CD4-positive, alpha-beta T cell (primary cell): Measurements from ENCODE around the gene TIGD4. TPM values are rescaled to one million over a fixed set of nuclear protein-coding genes. Genes with fewer than 3 reads are reported as not detected.

ENCODE experiments used
- ATAC-seq: fragments of 200-7000 bp; cut with Tn5 transposase; one replicate; pipeline ENCODE4 v1.10.0; 2022; ENCODE audit warnings: mild to moderate bottlenecking; ENCODE audit not compliant: poor library complexity
- CTCF ChIA-PET: fragments of 350-600 bp; sonication (Branson Sonifier 250); formaldehyde crosslinking; loops from one replicate; lab custom pipeline; 2021; ENCODE audit warnings: antibody characterized with exemption, inconsistent platforms; lab: Charles Lee
- POLR2A ChIA-PET: fragments of 350-600 bp; sonication (Branson Sonifier 250); formaldehyde crosslinking; loops from one replicate; lab custom pipeline; 2021; ENCODE audit warnings: antibody characterized with exemption, inconsistent platforms; lab: Charles Lee
- DNase-seq, 14 experiments: peaks; one replicate each; pipeline ENCODE4 v3.0.0-alpha.2; 2013 to 2020; ENCODE audit warnings: mixed read lengths in 2 of 14
- H3K27ac ChIP-seq, 2 donors: one replicate each; pipeline versions ENCODE4 v1.5.1 to v1.7.0; 2013; ENCODE audit warnings: low read length in 2 of 2, low read depth in 1 of 2, mild to moderate bottlenecking in 1 of 2
- H3K27me3 ChIP-seq, 2 experiments: 1 replicate in 1 of 2; 2 replicates in 1 of 2; pipeline versions ENCODE4 v1.6.1 to v1.7.0; 2013; ENCODE audit warnings: low read length in 2 of 2, control low read depth in 1 of 2, mild to moderate bottlenecking in 1 of 2, moderate library complexity in 1 of 2; ENCODE audit not compliant: insufficient read depth in 2 of 2, control insufficient read depth in 1 of 2
- H3K36me3 ChIP-seq: one replicate; pipeline ENCODE4 v1.6.1; 2013; ENCODE audit warnings: low read length, control low read depth; ENCODE audit not compliant: insufficient read depth
- H3K4me1 ChIP-seq: one replicate; pipeline ENCODE4 v1.6.1; 2013; ENCODE audit warnings: low read length, control low read depth; ENCODE audit not compliant: insufficient read depth
- H3K4me3 ChIP-seq: one replicate; pipeline ENCODE4 v1.5.1; 2013; ENCODE audit warnings: mild to moderate bottlenecking, low read length, moderate library complexity
- H3K9me3 ChIP-seq, 2 experiments: 1 replicate in 1 of 2; 2 replicates in 1 of 2; pipeline versions ENCODE4 v1.6.1 to v1.7.0; 2013; ENCODE audit warnings: low read length in 2 of 2, mild to moderate bottlenecking in 2 of 2, control low read depth in 1 of 2, moderate library complexity in 1 of 2; ENCODE audit not compliant: control insufficient read depth in 1 of 2, insufficient read depth in 1 of 2
- H3K27ac Mint-ChIP-seq: one replicate; pipeline ENCODE4 v1.8.0; 2020; ENCODE audit warnings: mixed read lengths
- H3K27me3 Mint-ChIP-seq: one replicate; pipeline ENCODE4 v1.8.0; 2021; ENCODE audit warnings: mixed read lengths
- H3K36me3 Mint-ChIP-seq: one replicate; pipeline ENCODE4 v1.8.0; 2021; ENCODE audit warnings: low read depth, mixed read lengths
- H3K4me1 Mint-ChIP-seq: one replicate; pipeline ENCODE4 v1.8.0; 2021; ENCODE audit warnings: low read depth, mixed read lengths
- H3K4me3 Mint-ChIP-seq: one replicate; pipeline ENCODE4 v1.8.0; 2020; ENCODE audit warnings: mild to moderate bottlenecking, mixed read lengths
- H3K9me3 Mint-ChIP-seq: one replicate; pipeline ENCODE4 v1.8.0; 2020; ENCODE audit warnings: mixed read lengths
- intact Hi-C, 2 experiments: fragments of 100-400 bp; cut with DNase I in 1 of 2; cut with micrococcal nuclease in 1 of 2; formaldehyde crosslinking; loops; one replicate each; pipeline versions ENCODE4 v1.15.1 to v1.9.0; 2023 to 2025; cut with DNase I, micrococcal nuclease
- total RNA-seq, 174 experiments: library from RNA in 2 of 174; stranded (reverse) in 2 of 174; gene quantifications; one replicate each; pipeline ENCODE4 v1.2.3 and lab custom pipeline; 2021 to 2026
- TF ChIP-seq, protein P1 (sequence below): fragments of 200-600 bp; IDR thresholded peaks from one replicate; pipeline ENCODE4 v1.8.0; 2022; ENCODE audit warnings: antibody characterized with exemption, mild to moderate bottlenecking

The TIGD4 gene
- total RNA-seq, 2 experiments from 2014 or later, result 0.22 TPM; not detected in 1

GRCh38 chr4:152815078-152815477 lies 35.5 kb upstream of the TIGD4 start:
- ChIA-PET CTCF (no interaction called here), POLR2A (no interaction called here)
- Mint-ChIP-seq H3K27ac (no peak overlapping the region), H3K27me3 (no peaks in the 10 kb centered on the region), H3K9me3 (peaks cover 30% of the 10 kb centered on the region), H3K4me3 (no peak overlapping the region), H3K36me3 (peaks cover 89% of the 10 kb centered on the region), H3K4me1 (peaks cover 24% of the 10 kb centered on the region)
- DNase-seq (no peak), ATAC-seq (no peak)
- H3K9me3 ChIP-seq, result peaks cover 16 to 25% of the 10 kb centered on the region in 2 experiments
- peaks cover 4% of the 10 kb centered on the region for H3K36me3 ChIP-seq
- intact Hi-C loops, result no loop called here
- H3K27ac ChIP-seq, result no peak overlapping the region
- no peaks in the 10 kb centered on the region for H3K4me1 ChIP-seq
- TF ChIP-seq, protein P1, sequence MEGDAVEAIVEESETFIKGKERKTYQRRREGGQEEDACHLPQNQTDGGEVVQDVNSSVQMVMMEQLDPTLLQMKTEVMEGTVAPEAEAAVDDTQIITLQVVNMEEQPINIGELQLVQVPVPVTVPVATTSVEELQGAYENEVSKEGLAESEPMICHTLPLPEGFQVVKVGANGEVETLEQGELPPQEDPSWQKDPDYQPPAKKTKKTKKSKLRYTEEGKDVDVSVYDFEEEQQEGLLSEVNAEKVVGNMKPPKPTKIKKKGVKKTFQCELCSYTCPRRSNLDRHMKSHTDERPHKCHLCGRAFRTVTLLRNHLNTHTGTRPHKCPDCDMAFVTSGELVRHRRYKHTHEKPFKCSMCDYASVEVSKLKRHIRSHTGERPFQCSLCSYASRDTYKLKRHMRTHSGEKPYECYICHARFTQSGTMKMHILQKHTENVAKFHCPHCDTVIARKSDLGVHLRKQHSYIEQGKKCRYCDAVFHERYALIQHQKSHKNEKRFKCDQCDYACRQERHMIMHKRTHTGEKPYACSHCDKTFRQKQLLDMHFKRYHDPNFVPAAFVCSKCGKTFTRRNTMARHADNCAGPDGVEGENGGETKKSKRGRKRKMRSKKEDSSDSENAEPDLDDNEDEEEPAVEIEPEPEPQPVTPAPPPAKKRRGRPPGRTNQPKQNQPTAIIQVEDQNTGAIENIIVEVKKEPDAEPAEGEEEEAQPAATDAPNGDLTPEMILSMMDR, result no peak
- no peaks in the 10 kb centered on the region for H3K27me3 ChIP-seq
- no peak overlapping the region for H3K4me3 ChIP-seq

DNA sequence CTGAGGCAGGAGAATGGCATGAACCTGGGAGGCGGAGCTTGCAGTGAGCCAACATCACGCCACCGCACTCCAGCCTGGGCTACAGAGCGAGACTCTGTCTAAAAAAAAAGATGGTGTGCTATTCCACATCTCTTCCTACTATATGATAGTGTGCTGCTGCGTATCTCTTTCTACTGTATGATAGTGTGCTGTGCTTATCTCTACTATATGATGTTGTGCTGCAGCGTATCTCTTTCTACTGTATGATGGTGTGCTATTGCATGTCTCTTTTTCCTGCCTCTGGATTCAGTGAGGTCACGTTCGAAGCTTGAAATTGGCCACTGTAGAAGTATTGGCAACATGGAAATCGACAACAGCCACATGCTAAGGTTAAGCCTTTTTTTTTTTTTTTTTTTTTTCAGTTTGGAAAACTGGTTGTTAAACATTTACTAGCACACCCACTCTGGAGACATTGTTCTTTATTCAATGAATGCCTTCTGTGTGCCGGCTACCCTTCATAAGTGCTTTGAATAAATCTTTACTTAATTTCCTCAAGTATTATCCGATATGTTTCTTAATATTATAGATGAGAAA lies 31.3 kb upstream of the TIGD4 start:
- ATAC-seq (no peak), DNase-seq (no peak)
- peaks cover 25% of the 10 kb centered on the region for H3K4me1 Mint-ChIP-seq
- no peak overlapping the region for H3K27ac ChIP-seq
- H3K27me3 ChIP-seq, result no peaks in the 10 kb centered on the region
- TF ChIP-seq, protein P1, result no peak
- H3K36me3 Mint-ChIP-seq, result peaks cover 76% of the 10 kb centered on the region
- no peaks in the 10 kb centered on the region for H3K4me1 ChIP-seq
- no peak overlapping the region for H3K4me3 Mint-ChIP-seq
- H3K27ac Mint-ChIP-seq, result no peak overlapping the region
- peaks cover 4% of the 10 kb centered on the region for H3K36me3 ChIP-seq
- no peaks in the 10 kb centered on the region for H3K27me3 Mint-ChIP-seq
- H3K9me3 Mint-ChIP-seq, result peaks cover 22% of the 10 kb centered on the region
- H3K9me3 ChIP-seq, result peaks cover 14 to 20% of the 10 kb centered on the region in 2 experiments
- intact Hi-C loops, result no loop called here
- H3K4me3 ChIP-seq, result no peak overlapping the region
- POLR2A ChIA-PET, result no interaction called here
- CTCF ChIA-PET, result interaction anchor here (0.7 kb wide), 1 partner anchor 564 kb away, joined by 6 read pairs; no protein-coding TSS in a partner anchor

- Mint-ChIP-seq H3K4me1 (peaks cover 26% of the 10 kb centered on the region), H3K27ac (no peak overlapping the region), H3K4me3 (no peak overlapping the region), H3K27me3 (no peaks in the 10 kb centered on the region), H3K9me3 (peaks cover 18% of the 10 kb centered on the region), H3K36me3 (peaks cover 55% of the 10 kb centered on the region)
- peaks cover 4% of the 10 kb centered on the region for H3K36me3 ChIP-seq
- peaks cover 5 to 7% of the 10 kb centered on the region in 2 experiments for H3K9me3 ChIP-seq
- DNase-seq (no peak), ATAC-seq (no peak)
- H3K4me1 ChIP-seq, result no peaks in the 10 kb centered on the region
- intact Hi-C loops, result no loop called here
- TF ChIP-seq, protein P1, result no peak
- no peaks in the 10 kb centered on the region for H3K27me3 ChIP-seq
- ChIA-PET CTCF (no interaction called here), POLR2A (interaction anchor here (0.6 kb wide), 1 partner anchor 600 kb away, joined by 3 read pairs; no protein-coding TSS in a partner anchor)
- H3K4me3 ChIP-seq, result no peak overlapping the region
- H3K27ac ChIP-seq, result no peak overlapping the region
Measured at GRCh38 chr4:152808670-152809069, 29.1 kb upstream of the TIGD4 start.
